ENCODE measurements around the gene KANK3.

DNA sequence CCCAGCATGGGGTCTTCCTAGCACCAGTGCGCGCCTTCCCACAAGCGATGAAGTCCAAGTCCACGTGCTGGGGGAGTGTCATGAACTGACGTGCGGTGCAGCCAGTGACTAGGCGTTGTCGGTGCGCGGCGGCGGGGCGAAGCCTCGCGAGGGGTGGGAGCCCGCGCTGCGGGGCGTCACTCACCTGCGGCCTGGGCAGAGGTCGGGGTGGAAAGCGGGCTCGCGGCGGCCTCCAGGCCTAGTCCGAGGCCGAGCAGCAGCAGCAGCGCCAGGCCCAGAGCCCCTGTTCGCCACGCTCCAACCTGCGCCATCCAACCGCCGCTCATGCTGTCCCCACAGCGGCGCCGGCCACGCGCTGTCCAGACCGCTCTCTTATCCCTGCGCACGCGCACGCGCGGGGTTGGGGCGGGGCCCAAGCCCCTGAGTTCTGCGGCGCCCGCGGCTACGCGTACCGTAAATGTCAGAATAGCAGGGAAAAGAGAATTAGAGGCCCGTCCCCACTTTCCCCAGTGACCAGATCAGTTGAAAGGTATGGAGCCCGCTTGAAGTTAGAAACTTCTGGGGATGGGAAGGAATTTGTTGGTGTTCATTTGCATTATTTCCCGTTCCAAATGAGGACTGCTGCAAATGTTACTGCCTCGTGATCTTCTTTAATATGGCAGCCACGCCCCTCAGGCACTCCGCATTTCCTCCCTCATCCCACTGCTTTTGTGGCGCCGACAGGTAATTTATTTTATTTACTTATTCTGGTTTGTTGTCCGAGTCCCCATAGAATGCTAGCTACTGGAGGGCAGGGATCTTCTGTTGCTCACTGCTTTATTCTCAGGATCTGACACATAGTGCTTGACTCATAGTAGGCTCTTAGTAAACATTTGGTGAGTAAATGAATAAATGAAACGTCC is 34.8 kb downstream of the KANK3 start, which contains the start of gene CD320:
- TF ChIP-seq POLR2A (IDR thresholded peaks at IDR 0.05; ENCODE audit: low read depth, low read length) (peak; percentile 93), POLR2AphosphoS5 (IDR thresholded peaks at IDR 0.05; ENCODE audit: low read depth, low read length) (peak; percentile 90)
